Astrocyte of the spinal cord (primary cell): ENCODE results near the gene TLR3.

Source experiments
- DNase-seq: peaks from one replicate; pipeline ENCODE4 v3.0.0; 2011; ENCODE audit warnings: low read depth, low spot score
- H3K4me3 ChIP-seq: 2 replicates; pipeline ENCODE4 v1.5.1; 2011; ENCODE audit warnings: low read depth, mild to moderate bottlenecking, low read length, moderate library complexity
- CTCF ChIP-seq: IDR thresholded peaks from 2 replicates; pipeline ENCODE4 v1.5.1; 2012; ENCODE audit warnings: low read depth, mild to moderate bottlenecking, low read length, inconsistent platforms
- in situ Hi-C: cut with HindIII; loops from 2 replicates; pipeline ENCODE4 v1.10.0; 2017; ENCODE audit warnings: low sequenced_read_pairs

Gene TLR3

DNA sequence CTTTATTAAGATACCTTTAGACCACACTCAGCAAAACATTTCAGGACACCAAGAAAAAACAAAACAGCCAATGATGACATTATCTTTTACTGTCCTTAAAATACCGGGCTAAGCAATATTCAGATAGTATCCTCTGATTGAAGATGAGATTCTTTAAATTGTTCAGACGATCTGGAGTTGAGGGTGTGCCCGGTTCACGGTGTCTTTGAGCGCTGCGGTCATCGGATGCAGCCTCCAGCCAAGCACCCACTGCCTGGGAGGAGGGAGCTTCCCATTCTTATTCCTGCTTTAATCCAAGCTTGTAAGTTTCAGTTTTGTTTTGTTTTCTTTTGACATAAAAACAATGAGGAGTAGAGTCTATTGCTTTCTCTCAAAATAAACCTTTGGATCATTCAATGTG, 49.6 kb downstream of the TLR3 start:
- no peak overlapping the region for H3K4me3 ChIP-seq
- in situ Hi-C loops: no loop called here
- TF ChIP-seq CTCF: no peak
- DNase-seq: no peak

DNA sequence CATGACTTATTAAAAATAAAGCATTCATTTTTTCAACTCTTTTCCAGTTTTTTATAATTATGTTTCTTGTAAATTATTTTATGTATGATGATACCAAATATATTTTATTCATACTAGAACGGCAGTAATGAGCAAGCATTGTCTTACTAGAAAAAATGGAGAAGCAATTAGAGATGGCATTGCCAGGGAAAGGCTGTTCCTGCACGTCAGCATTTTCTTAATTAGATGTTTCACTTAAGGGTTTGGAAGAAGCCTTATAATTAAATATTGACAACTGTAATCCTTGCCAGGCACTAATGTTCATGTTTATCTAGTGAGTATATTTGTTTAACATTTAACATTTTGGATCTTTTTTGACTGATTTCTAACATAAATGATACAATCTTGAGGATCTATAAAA, 52.1 kb downstream of the TLR3 start:
- H3K4me3 ChIP-seq: no peak overlapping the region
- in situ Hi-C loops: no loop called here
- no peak for TF ChIP-seq CTCF
- DNase-seq: no peak

- in situ Hi-C loops: no loop called here
- TF ChIP-seq CTCF: no peak
- no peak overlapping the region for H3K4me3 ChIP-seq
- DNase-seq: no peak
Observed at GRCh38 chr4:186128842-186129241, 59.9 kb downstream of the TLR3 start.

GRCh38 chr4:186131935-186132334, 63.0 kb downstream of the TLR3 start:
- DNase-seq: no peak
- TF ChIP-seq CTCF: no peak
- H3K4me3 ChIP-seq: no peak overlapping the region
- in situ Hi-C loops: no loop called here

- DNase-seq: peak; percentile 51
- in situ Hi-C loops: no loop called here
- no peak overlapping the region for H3K4me3 ChIP-seq
- TF ChIP-seq CTCF: peak; percentile 34
Observed at GRCh38 chr4:186132577-186133242, 63.8 kb downstream of the TLR3 start.

DNA sequence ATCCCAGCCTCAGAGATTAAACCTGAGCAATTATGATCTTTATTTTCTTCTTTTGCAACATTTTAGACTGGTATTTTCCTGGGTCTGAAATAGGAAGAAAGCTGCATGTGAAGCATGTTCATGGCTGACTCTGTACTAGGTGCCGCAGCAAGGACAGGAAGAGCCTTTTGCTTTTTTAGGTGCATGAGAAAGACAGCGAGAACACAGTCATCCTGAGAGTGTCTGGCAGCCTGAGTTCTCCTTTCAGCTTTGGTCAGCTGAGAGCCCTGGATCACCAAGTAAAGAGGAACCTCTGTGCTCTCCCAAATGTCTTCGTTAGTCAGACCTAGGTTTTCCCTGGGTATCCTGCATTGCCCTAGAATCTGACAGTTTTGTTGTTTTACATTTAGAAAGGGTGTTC, 65.3 kb downstream of the TLR3 start:
- DNase-seq: no peak
- in situ Hi-C loops: no loop called here
- H3K4me3 ChIP-seq: no peak overlapping the region

More for the DNA sequence above, 65.3 kb downstream of the TLR3 start:
- no peak for TF ChIP-seq CTCF
